ENCODE data around the gene KRTAP12-1. TPM values are rescaled to one million over a fixed set of nuclear protein-coding genes. Genes with fewer than 3 reads are reported as not detected.

KRTAP12-1 gene
- total RNA-seq, 6 donors from 2014 or later: not detected

DNA sequence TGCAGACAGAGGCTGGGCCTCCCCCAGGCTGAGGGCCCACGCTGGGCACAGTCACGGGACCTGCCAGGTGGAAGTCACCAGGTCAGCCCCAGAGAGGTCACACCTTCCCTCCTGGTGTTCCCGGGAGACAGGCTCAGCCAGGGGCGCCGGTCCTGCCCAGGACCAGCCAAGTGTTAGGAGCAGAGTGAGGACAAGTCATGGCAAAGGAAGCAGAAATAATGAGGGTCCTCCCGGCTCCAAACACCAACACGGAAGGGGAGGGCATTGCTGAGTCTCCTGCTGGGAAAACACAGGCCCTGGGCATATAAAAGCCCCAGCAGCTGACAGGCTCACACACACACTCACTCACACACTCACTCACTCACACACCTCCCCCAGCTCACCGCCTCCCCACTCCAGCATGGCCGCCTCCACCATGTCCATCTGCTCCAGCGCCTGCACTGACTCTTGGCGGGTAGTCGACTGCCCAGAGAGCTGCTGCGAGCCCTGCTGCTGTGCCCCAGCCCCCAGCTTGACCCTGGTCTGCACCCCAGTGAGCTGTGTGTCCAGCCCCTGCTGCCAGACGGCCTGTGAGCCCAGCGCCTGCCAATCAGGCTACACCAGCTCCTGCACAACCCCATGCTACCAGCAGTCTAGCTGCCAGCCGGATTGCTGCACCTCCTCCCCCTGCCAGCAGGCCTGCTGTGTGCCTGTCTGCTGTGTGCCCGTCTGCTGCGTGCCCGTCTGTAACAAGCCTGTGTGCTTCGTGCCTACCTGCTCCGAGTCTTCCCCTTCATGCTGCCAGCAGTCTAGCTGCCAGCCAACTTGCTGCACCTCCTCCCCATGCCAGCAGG is 44.7 kb downstream of the KRTAP12-1 start, which contains the start of gene KRTAP10-10:
TSS of gene KRTAP10-10 (plus strand) at position 339 of the 833 bp plus-strand sequence. CDS start at position 401, 62 bp downstream.
- H3K4me3 ChIP-seq: no peak within 1 kb of the TSS
- TF ChIP-seq POLR2AphosphoS5 (IDR thresholded peaks at IDR 0.05): no peak
- TF ChIP-seq EP300 (IDR thresholded peaks at IDR 0.05): no peak
- no peak for TF ChIP-seq POLR2A (IDR thresholded peaks at IDR 0.05)
- TF ChIP-seq CTCF (IDR thresholded peaks at IDR 0.05): no peak
- 49 to 52% methylated on average over 12 of the region's 21 CpGs for WGBS, 2 donors
- DNase-seq: peak in 1 of 2 donors; percentile 58
- H3K4me1 ChIP-seq: no peaks in the 10 kb centered on the region
- peaks cover 0 to 4% (median 3%) of the 10 kb centered on the region in 4 donors for H3K9me3 ChIP-seq
- no peaks in the 10 kb centered on the region for H3K27me3 ChIP-seq
- H3K36me3 ChIP-seq: no peaks in the 10 kb centered on the region
- no peak within 1 kb of the TSS for H3K27ac ChIP-seq
- ATAC-seq (ENCODE audit: low FRiP score in 2 of 2): no peak

DNA sequence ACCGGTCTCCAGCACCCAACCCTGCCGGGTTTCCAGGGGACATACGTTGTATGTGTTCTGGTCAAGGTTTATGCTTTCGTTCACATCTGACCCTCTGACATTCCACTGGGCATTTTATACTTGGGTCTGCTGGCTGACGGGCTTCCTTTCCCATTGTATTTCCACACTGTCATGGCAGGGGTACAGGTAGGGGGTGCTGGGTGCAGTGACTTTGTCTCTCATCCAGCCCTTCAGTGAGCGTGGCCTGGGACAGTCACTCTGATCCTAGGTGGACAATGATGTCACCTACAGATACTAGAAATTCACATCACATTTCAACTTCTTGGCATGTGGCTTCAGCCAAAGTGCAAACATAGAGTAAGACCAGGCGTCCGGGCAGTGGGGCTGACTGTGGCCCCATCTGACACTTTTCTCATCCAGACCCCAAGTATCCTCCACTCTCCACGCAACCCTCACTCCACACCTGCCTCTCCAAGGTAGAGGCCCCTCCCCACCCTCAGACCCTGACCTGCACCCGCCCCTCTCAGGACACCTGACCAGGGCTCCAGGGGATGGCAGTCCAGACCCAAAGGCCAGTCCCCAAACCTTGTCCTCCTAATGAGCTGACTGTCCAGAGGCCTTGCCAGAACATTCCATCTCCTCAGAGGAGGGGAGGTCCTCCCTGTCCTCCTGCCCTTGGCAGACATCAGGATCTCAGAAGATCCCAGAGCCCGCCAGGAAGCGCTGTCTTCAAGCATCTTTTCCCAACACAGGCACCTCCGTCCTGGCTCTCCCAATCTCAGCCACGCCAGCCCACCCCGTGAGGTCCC is 45.5 kb downstream of the KRTAP12-1 start:
- no peaks in the 10 kb centered on the region for H3K4me1 ChIP-seq
- H3K27ac ChIP-seq: no peak overlapping the region
- H3K36me3 ChIP-seq: no peaks in the 10 kb centered on the region
- no peak for DNase-seq
- ATAC-seq (ENCODE audit: low FRiP score in 2 of 2): no peak
- no peaks in the 10 kb centered on the region for H3K27me3 ChIP-seq
- no peak overlapping the region for H3K4me3 ChIP-seq
- no peak for TF ChIP-seq CTCF (IDR thresholded peaks at IDR 0.05)
- TF ChIP-seq POLR2A (IDR thresholded peaks at IDR 0.05): no peak
- no peak for TF ChIP-seq POLR2AphosphoS5 (IDR thresholded peaks at IDR 0.05)
- no peak for TF ChIP-seq EP300 (IDR thresholded peaks at IDR 0.05)
- WGBS, 2 donors: 80 to 87% methylated on average over 12 to 15 of the region's 15 CpGs
- peaks cover 5 to 12% (median 9%) of the 10 kb centered on the region in 4 donors for H3K9me3 ChIP-seq

DNA sequence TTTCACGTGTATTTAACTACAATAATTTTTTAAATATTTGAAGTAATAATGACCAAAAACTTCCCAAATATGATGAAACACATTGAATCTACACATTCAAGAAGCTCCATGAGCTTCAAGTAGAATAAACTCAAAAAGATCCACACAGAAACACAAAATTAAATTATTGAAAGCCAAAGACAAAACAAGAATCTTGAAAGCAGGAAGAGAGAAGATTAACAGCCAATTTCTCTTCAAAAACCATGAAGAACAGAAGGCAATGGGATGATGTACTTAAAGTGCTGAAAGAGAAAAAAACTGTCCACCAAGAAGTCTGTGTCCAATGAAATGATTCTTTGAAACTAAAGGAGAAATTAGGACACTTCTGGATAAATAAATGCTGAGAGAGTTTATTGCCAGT is 49.9 kb downstream of the KRTAP12-1 start:
- Histone ChIP-seq H3K27ac (no peak overlapping the region), H3K4me3 (no peak overlapping the region), H3K9me3 (peaks cover 6 to 16% (median 13%) of the 10 kb centered on the region in 4 donors), H3K27me3 (no peaks in the 10 kb centered on the region), H3K36me3 (no peaks in the 10 kb centered on the region), H3K4me1 (no peaks in the 10 kb centered on the region)
- ATAC-seq (ENCODE audit: low FRiP score in 2 of 2) (no peak), DNase-seq (no peak)
- WGBS, 2 donors: 82 to 92% methylated on average over 1 of the region's 1 CpG
- TF ChIP-seq CTCF (IDR thresholded peaks at IDR 0.05) (no peak), POLR2A (IDR thresholded peaks at IDR 0.05) (no peak), POLR2AphosphoS5 (IDR thresholded peaks at IDR 0.05) (no peak), EP300 (IDR thresholded peaks at IDR 0.05) (no peak)

Small RNAs within 50 kb of the gene (small RNA-seq; reads per million reads assigned to genes)
- gene KRTAP12-6P: 0 reads per million in 4 donors

Other genes with a start within 250 kb of the KRTAP12-1 start
- gene LRRC3, start 226.7 kb downstream of the KRTAP12-1 start, total RNA-seq: 10 to 100 TPM in 1 of 6 donors, 1 to 10 TPM in 5; 3.1 to 11.5 (median 4.6) TPM
- gene KRTAP10-1, start 142.0 kb downstream of the KRTAP12-1 start, total RNA-seq: not detected
- not detected for gene KRTAP10-2, start 130.7 kb downstream of the KRTAP12-1 start, total RNA-seq
- gene KRTAP10-3, start 123.4 kb downstream of the KRTAP12-1 start, total RNA-seq: not detected
- gene KRTAP10-4, start 108.4 kb downstream of the KRTAP12-1 start, total RNA-seq: not detected
- not detected for gene KRTAP10-5, start 101.6 kb downstream of the KRTAP12-1 start, total RNA-seq
- gene KRTAP10-6, start 89.7 kb downstream of the KRTAP12-1 start, total RNA-seq: not detected
- not detected for gene KRTAP10-7, start 81.6 kb downstream of the KRTAP12-1 start, total RNA-seq
- not detected for gene KRTAP10-8, start 70.1 kb downstream of the KRTAP12-1 start, total RNA-seq
- gene KRTAP10-9, start 55.1 kb downstream of the KRTAP12-1 start, total RNA-seq: not detected
- not detected for gene KRTAP10-10, start 44.8 kb downstream of the KRTAP12-1 start, total RNA-seq
- not detected for gene KRTAP10-11, start 35.7 kb downstream of the KRTAP12-1 start, total RNA-seq
- gene KRTAP12-4, start 27.5 kb downstream of the KRTAP12-1 start, total RNA-seq: not detected
- not detected for gene KRTAP12-3, start 24.2 kb downstream of the KRTAP12-1 start, total RNA-seq
- gene KRTAP12-2, start 15.2 kb downstream of the KRTAP12-1 start, total RNA-seq: not detected
- not detected for gene KRTAP10-12, start 15.0 kb upstream of the KRTAP12-1 start, total RNA-seq
- gene TSPEAR, start 29.4 kb upstream of the KRTAP12-1 start, total RNA-seq: under 1 TPM in 2 of 6 donors, not detected in 4; 0.14 to 0.17 TPM
- 100 to 1,000 TPM in 1 of 6 donors, 10 to 100 TPM in 5; 74.4 to 218 (median 80.1) TPM for gene UBE2G2, start 119.7 kb upstream of the KRTAP12-1 start, total RNA-seq
- 10 to 100 TPM; 46.1 to 97.6 (median 73.2) TPM for gene SUMO3, start 135.9 kb upstream of the KRTAP12-1 start, total RNA-seq
- 100 to 1,000 TPM; 150 to 316 (median 247) TPM for gene PTTG1IP, start 191.5 kb upstream of the KRTAP12-1 start, total RNA-seq
- 100 to 1,000 TPM in 5 of 6 donors, 10 to 100 TPM in 1; 73.1 to 435 (median 149) TPM for gene ITGB2, start 238.7 kb upstream of the KRTAP12-1 start, total RNA-seq

All from upper lobe of left lung (tissue), 6 donors.